ENCODE results near the gene BRICD5.

The BRICD5 gene

DNA sequence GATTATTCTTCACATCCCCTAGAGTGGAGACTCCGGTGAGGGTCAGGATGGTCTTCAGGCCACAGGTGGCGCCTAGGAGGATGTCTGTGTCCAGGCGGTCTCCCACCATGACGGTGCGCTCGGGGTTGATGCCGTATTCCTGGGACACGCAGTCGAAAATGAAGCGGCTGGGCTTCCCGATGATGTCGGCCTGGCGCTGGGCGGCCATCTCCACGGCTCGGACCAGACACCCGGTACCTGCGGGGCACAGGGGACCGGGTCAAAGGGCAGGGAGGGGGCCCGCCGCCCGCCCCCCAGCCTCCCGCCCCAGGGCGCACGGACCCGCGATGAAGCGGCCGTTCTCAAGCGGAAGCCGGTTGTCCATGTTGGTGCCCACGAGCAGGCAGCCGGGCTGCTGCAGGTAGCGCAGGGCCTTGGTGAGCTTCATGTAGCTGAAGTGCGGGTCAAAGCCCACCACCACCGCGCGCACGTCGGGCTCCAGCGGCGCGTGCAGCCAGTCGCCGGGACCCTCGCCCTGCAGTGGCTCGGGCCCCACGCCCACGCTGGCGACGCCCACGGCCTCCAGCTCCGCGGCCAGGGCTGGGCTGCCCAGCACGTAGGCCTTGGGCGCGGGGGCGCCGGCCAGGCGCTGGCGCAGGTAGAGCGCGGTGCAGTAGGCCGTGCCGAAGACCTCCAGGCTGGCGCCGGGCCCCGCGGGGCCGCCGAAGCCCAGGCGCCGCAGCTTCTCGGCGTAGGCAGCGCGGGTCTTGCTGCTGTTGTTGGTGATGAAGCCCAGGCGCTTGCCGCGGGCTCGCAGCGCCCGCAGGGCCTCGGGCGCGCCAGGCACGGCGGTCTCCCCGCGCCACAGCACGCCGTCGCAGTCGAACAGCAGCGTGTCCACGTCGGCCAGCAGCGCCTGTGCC, 3.4 kb upstream of the BRICD5 start:
- DNase-seq (ENCODE audit: low read depth, low spot score): no peak
- POLR2A ChIA-PET: interaction anchor here (0.8 to 2.6 kb wide), 4 partner anchors 8 to 59 kb away, joined by 6 to 13 read pairs (median 6); partner anchors contain the start of genes E4F1, ECI1 and TRAF7

DNA sequence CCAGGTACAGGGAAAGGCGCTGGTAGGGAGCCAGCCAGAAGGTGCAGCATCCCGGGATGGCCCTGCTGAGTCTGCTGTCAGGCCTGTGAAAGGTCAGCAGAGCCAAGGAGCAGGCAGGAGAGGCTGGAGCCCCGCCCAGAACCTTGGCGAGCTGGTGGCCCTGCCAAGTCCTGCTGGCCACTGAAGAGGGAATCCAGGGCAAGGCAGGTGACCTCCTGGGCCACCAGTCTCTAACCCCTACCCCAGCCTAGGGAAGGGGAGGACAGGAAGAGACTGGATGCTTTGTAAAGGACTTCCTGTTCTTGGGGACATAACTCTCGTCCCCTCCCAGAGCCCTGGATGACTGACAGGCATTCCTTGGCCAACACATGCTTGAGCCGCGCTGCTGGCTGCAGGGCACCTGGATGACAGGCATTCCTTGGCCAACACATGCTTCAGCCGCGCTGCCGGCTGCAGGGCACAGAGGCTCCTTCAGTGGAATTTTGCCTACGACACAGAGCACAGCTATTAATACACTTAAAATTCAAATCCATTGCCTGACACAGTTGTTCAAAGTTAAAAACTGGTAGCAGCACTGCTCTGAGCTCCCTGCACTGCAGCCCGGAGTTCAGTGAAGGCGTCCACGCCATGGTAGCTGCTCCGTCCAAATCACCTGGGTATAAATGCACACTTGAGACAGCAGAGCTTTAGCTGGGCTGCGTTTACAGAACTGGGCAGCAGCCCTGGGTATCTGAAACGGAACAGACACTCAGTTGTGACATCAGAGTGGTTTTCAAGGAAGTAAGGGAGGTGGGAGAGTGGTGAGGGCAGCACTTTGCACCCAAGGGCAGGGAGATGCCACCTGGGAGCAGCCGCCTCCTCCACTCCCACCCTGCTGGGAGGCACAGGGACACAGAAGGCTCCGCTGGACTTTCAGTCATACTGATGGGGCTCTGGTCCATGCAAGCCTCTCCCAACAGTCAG, 2.0 kb upstream of the BRICD5 start:
- CTCF ChIA-PET: no interaction called here
- no peak for TF ChIP-seq CTCF (IDR thresholded peaks at IDR 0.05; ENCODE audit: insufficient read depth, low read length, missing control alignments)
- POLR2A ChIA-PET: interaction anchor here (0.7 to 0.9 kb wide), 2 partner anchors 57 to 58 kb away, joined by 3 read pairs; partner anchors contain the start of gene TRAF7
- DNase-seq (ENCODE audit: low read depth, low spot score): no peak
- H3K4me3 ChIP-seq (ENCODE audit: low read depth, low read length): peak overlapping the region; percentile 67

More for the DNA sequence above, 3.4 kb upstream of the BRICD5 start:
- no peak for TF ChIP-seq CTCF (IDR thresholded peaks at IDR 0.05; ENCODE audit: insufficient read depth, low read length, missing control alignments)
- peak overlapping the region; percentile 67 for H3K4me3 ChIP-seq (ENCODE audit: low read depth, low read length)
- CTCF ChIA-PET: interaction anchor here (0.9 kb wide), 1 partner anchor 287 kb away, joined by 3 read pairs; no protein-coding TSS in a partner anchor

GRCh38 chr16:2211923-2212347, 1.3 kb upstream of the BRICD5 start:
- CTCF ChIA-PET: no interaction called here
- no peak overlapping the region for H3K4me3 ChIP-seq (ENCODE audit: low read depth, low read length)
- DNase-seq (ENCODE audit: low read depth, low spot score): no peak
- POLR2A ChIA-PET: interaction anchor here (0.7 to 3.8 kb wide), 2 partner anchors 56 to 57 kb away, joined by 3 to 17 read pairs; partner anchors contain the start of gene TRAF7
- no peak for TF ChIP-seq CTCF (IDR thresholded peaks at IDR 0.05; ENCODE audit: insufficient read depth, low read length, missing control alignments)

GRCh38 chr16:2210009-2210332, 692 bp downstream of the BRICD5 start:
- DNase-seq (ENCODE audit: low read depth, low spot score): no peak
- ChIA-PET POLR2A (interaction anchor here (0.5 to 3.8 kb wide), 2 partner anchors 55 to 335 kb away, joined by 3 to 17 read pairs; partner anchors contain the start of gene TRAF7), CTCF (interaction anchor here (0.8 kb wide), 1 partner anchor 206 kb away, joined by 3 read pairs; no protein-coding TSS in a partner anchor)
- no peak for TF ChIP-seq CTCF (IDR thresholded peaks at IDR 0.05; ENCODE audit: insufficient read depth, low read length, missing control alignments)
- no peak overlapping the region for H3K4me3 ChIP-seq (ENCODE audit: low read depth, low read length)

GRCh38 chr16:2209258-2210008, 1.2 kb downstream of the BRICD5 start:
- no peak for TF ChIP-seq CTCF (IDR thresholded peaks at IDR 0.05; ENCODE audit: insufficient read depth, low read length, missing control alignments)
- H3K4me3 ChIP-seq (ENCODE audit: low read depth, low read length): no peak overlapping the region
- DNase-seq (ENCODE audit: low read depth, low spot score): no peak
- CTCF ChIA-PET: interaction anchor here (0.8 kb wide), 1 partner anchor 205 kb away, joined by 3 read pairs; no protein-coding TSS in a partner anchor
- POLR2A ChIA-PET: interaction anchor here (0.5 to 3.8 kb wide), 2 partner anchors 54 to 335 kb away, joined by 3 to 17 read pairs; partner anchors contain the start of gene TRAF7
